Activated naive CD4-positive, alpha-beta T cell treated with anti-CD3 and anti-CD28 coated beads, Interleukin-2, amount 50 U/mL, for 72 hours (primary cell): Measurements from ENCODE around the gene FAM9C. TPM values are rescaled to one million over a fixed set of nuclear protein-coding genes. Genes with fewer than 3 reads are reported as not detected.

Experiments used
- ATAC-seq, 2 donors: fragments of 150-1000 bp; cut with Tn5 transposase; 2 replicates each; pipeline ENCODE4 v1.10.0; 2021; ENCODE audit warnings: mild to moderate bottlenecking in 2 of 2, moderate library complexity in 2 of 2
- DNase-seq, 2 donors: peaks; one replicate each; pipeline ENCODE4 v3.0.0; 2021 to 2022; ENCODE audit warnings: low spot score in 2 of 2
- H3K27ac Mint-ChIP-seq, 2 donors: one replicate each; pipeline ENCODE4 v1.8.0; 2022; ENCODE audit warnings: mild to moderate bottlenecking in 2 of 2, mixed read lengths in 2 of 2
- H3K36me3 Mint-ChIP-seq, 2 donors: one replicate each; pipeline ENCODE4 v1.8.0; 2022; ENCODE audit warnings: mixed read lengths in 2 of 2
- H3K9me3 Mint-ChIP-seq, 2 donors: one replicate each; pipeline ENCODE4 v1.8.0; 2022; ENCODE audit warnings: mixed read lengths in 2 of 2
- total RNA-seq, 2 donors: library from RNA; stranded (reverse); gene quantifications; one replicate each; pipeline ENCODE4 v1.2.3, GENCODE V29; 2022

FAM9C gene
- total RNA-seq, 2 donors from 2014 or later: 0.41 TPM; not detected in 1

GRCh38 chrX:13059637-13060499, 15.4 kb upstream of the FAM9C start:
- H3K27ac Mint-ChIP-seq: no peak overlapping the region
- peaks cover 8 to 22% of the 10 kb centered on the region in 2 donors for H3K9me3 Mint-ChIP-seq
- ATAC-seq (peak in 1 of 2 donors; percentile 55), DNase-seq (no peak)
- peaks cover 19 to 64% of the 10 kb centered on the region in 2 donors for H3K36me3 Mint-ChIP-seq

- H3K9me3 Mint-ChIP-seq: peaks cover 9 to 10% of the 10 kb centered on the region in 2 donors
- ATAC-seq: peak in 1 of 2 donors; percentile 58
- peaks cover 2 to 38% of the 10 kb centered on the region in 2 donors for H3K36me3 Mint-ChIP-seq
- H3K27ac Mint-ChIP-seq: peak overlapping the region; percentile 52 to 72
- no peak for DNase-seq
Measured at GRCh38 chrX:13055486-13055885, 11.1 kb upstream of the FAM9C start.

- ATAC-seq (peak; percentile 11 to 55), DNase-seq (no peak)
- Mint-ChIP-seq H3K27ac (peak overlapping the region; percentile 84 to 94), H3K36me3 (peaks cover 7 to 29% of the 10 kb centered on the region in 2 donors), H3K9me3 (peaks cover 14 to 15% of the 10 kb centered on the region in 2 donors)
Measured at GRCh38 chrX:13053171-13053570, 8.8 kb upstream of the FAM9C start.

- DNase-seq: no peak
- ATAC-seq: peak; percentile 78 to 90
- Mint-ChIP-seq H3K9me3 (peaks cover 6% of the 10 kb centered on the region in 2 donors), H3K36me3 (peaks cover 7 to 17% of the 10 kb centered on the region in 2 donors), H3K27ac (peak overlapping the region; percentile 94 to 100)
Measured at GRCh38 chrX:13051529-13052172, 7.2 kb upstream of the FAM9C start.

- Mint-ChIP-seq H3K36me3 (peaks cover 7 to 14% of the 10 kb centered on the region in 2 donors), H3K27ac (peak overlapping the region; percentile 94 to 100), H3K9me3 (peaks cover 6% of the 10 kb centered on the region in 2 donors)
- ATAC-seq: no peak
- DNase-seq: no peak
Measured at GRCh38 chrX:13051167-13051528, 6.7 kb upstream of the FAM9C start.

GRCh38 chrX:13050151-13050550, 5.7 kb upstream of the FAM9C start:
- Mint-ChIP-seq H3K36me3 (peaks cover 7% of the 10 kb centered on the region in 2 donors), H3K9me3 (peaks cover 6% of the 10 kb centered on the region in 2 donors), H3K27ac (peak overlapping the region; percentile 94 to 100)
- DNase-seq (no peak), ATAC-seq (no peak)

GRCh38 chrX:13048280-13048679, 3.9 kb upstream of the FAM9C start:
- ATAC-seq: peak in 1 of 2 donors; percentile 36
- DNase-seq: no peak
- Mint-ChIP-seq H3K27ac (peak overlapping the region; percentile 53 to 65), H3K36me3 (peaks cover 7% of the 10 kb centered on the region in 2 donors), H3K9me3 (peaks cover 6% of the 10 kb centered on the region in 2 donors)

GRCh38 chrX:13047759-13048158, 3.3 kb upstream of the FAM9C start:
- Mint-ChIP-seq H3K9me3 (peaks cover 6% of the 10 kb centered on the region in 2 donors), H3K27ac (peak overlapping the region in 1 of 2 donors; percentile 65), H3K36me3 (peaks cover 7% of the 10 kb centered on the region in 2 donors)
- ATAC-seq (peak in 1 of 2 donors; percentile 19), DNase-seq (no peak)

GRCh38 chrX:13046141-13046855, 1.9 kb upstream of the FAM9C start:
- peaks cover 6% of the 10 kb centered on the region in 2 donors for H3K9me3 Mint-ChIP-seq
- peaks cover 7% of the 10 kb centered on the region in 2 donors for H3K36me3 Mint-ChIP-seq
- no peak for ATAC-seq
- no peak for DNase-seq
- H3K27ac Mint-ChIP-seq: peak overlapping the region in 1 of 2 donors; percentile 37

GRCh38 chrX:13043938-13044337, 482 bp downstream of the FAM9C start:
- DNase-seq: no peak
- Mint-ChIP-seq H3K9me3 (peaks cover 7% of the 10 kb centered on the region in 2 donors), H3K36me3 (peaks cover 0 to 7% of the 10 kb centered on the region in 2 donors), H3K27ac (no peak overlapping the region)
- ATAC-seq: no peak

- Mint-ChIP-seq H3K27ac (no peak overlapping the region), H3K9me3 (peaks cover 7 to 9% of the 10 kb centered on the region in 2 donors), H3K36me3 (peaks cover 0 to 12% of the 10 kb centered on the region in 2 donors)
- no peak for DNase-seq
- no peak for ATAC-seq
Measured at GRCh38 chrX:13043138-13043537, 1.3 kb downstream of the FAM9C start.

GRCh38 chrX:13036896-13037295, 7.5 kb downstream of the FAM9C start:
- Mint-ChIP-seq H3K9me3 (peaks cover 7 to 15% of the 10 kb centered on the region in 2 donors), H3K36me3 (peaks cover 0 to 22% of the 10 kb centered on the region in 2 donors), H3K27ac (no peak overlapping the region)
- DNase-seq: no peak
- ATAC-seq: no peak

- no peak for DNase-seq
- peak in 1 of 2 donors; percentile 38 for ATAC-seq
- Mint-ChIP-seq H3K27ac (no peak overlapping the region), H3K9me3 (peaks cover 0 to 6% of the 10 kb centered on the region in 2 donors), H3K36me3 (peaks cover 0 to 10% of the 10 kb centered on the region in 2 donors)
Measured at GRCh38 chrX:13033193-13033592, 11.2 kb downstream of the FAM9C start.

- Mint-ChIP-seq H3K9me3 (peaks cover 0 to 7% of the 10 kb centered on the region in 2 donors), H3K27ac (peak overlapping the region; percentile 14 to 89), H3K36me3 (peaks cover 7 to 8% of the 10 kb centered on the region in 2 donors)
- DNase-seq (no peak), ATAC-seq (peak in 1 of 2 donors; percentile 37)
Measured at GRCh38 chrX:13029887-13030771, 14.3 kb downstream of the FAM9C start.

GRCh38 chrX:13029637-13029886, 14.9 kb downstream of the FAM9C start:
- no peak for ATAC-seq

More at GRCh38 chrX:13029637-13029886, 14.9 kb downstream of the FAM9C start:
- Mint-ChIP-seq H3K27ac (peak overlapping the region in 1 of 2 donors; percentile 89), H3K36me3 (peaks cover 7 to 12% of the 10 kb centered on the region in 2 donors), H3K9me3 (peaks cover 0 to 7% of the 10 kb centered on the region in 2 donors)
- DNase-seq: no peak
